SK-N-SH (cell line): ENCODE measurements around the gene LIX1. TPM values are rescaled to one million over a fixed set of nuclear protein-coding genes. Genes with fewer than 3 reads are reported as not detected.

Source experiments
- CTCF ChIA-PET: fragments of 300-600, 350-600 bp; formaldehyde crosslinking; extraction: SDS; loops from one replicate; lab custom pipeline; 2021; lab: Yijun Ruan, JAX
- POLR2A ChIA-PET: fragments of 350-600 bp; sonication (Branson Sonifier 250); formaldehyde crosslinking; extraction: SDS; loops from one replicate; lab custom pipeline; 2020; ENCODE audit warnings: antibody characterized with exemption, inconsistent platforms; lab: Yijun Ruan, JAX
- DNase-seq: peaks from one replicate; pipeline ENCODE4 v3.0.0; 2012
- H2AFZ ChIP-seq: fragments of 200-600 bp; sonication (generic); 2 replicates; pipeline ENCODE4 v1.8.1; 2016; ENCODE audit warnings: antibody characterized with exemption, mild to moderate bottlenecking, low read depth
- H3F3A ChIP-seq: fragments of 200-600 bp; sonication (generic); replicated peaks from 2 replicates; pipeline ENCODE3; 2016; ENCODE audit warnings: antibody characterized with exemption, mild to moderate bottlenecking; ENCODE audit not compliant: insufficient read depth
- H3K27ac ChIP-seq, 2 experiments: fragments of 200-500 bp in 1 of 2; fragments of 200-600 bp in 1 of 2; sonication (Bioruptor generic) in 1 of 2; sonication (generic), shearing (Covaris generic) in 1 of 2; 2 replicates each; pipeline versions ENCODE4 v1.5.1 to v1.6.1; 2014 to 2016; ENCODE audit warnings: low read depth in 2 of 2, inconsistent platforms in 1 of 2, low read length in 1 of 2, mild to moderate bottlenecking in 1 of 2, mixed read lengths in 1 of 2
- H3K27me3 ChIP-seq: fragments of 200-600 bp; sonication (generic), shearing (Covaris generic); 2 replicates; pipeline ENCODE4 v1.6.1; 2016; ENCODE audit warnings: mixed run types; ENCODE audit not compliant: insufficient read depth
- H3K36me3 ChIP-seq, 2 experiments: fragments of 200-500 bp in 1 of 2; fragments of 200-600 bp in 1 of 2; sonication (Bioruptor generic) in 1 of 2; sonication (generic) in 1 of 2; replicated peaks in 1 of 2; 2 replicates each; pipeline versions ENCODE3 to v1.5.1; 2014 to 2016; ENCODE audit warnings: low read length in 1 of 2, mild to moderate bottlenecking in 1 of 2; ENCODE audit not compliant: insufficient read depth in 2 of 2, control insufficient read depth in 1 of 2
- H3K4me1 ChIP-seq, 2 experiments: fragments of 200-500 bp in 1 of 2; fragments of 200-600 bp in 1 of 2; sonication (Bioruptor generic) in 1 of 2; sonication (generic), shearing (Covaris generic) in 1 of 2; 2 replicates each; pipeline versions ENCODE4 v1.5.1 to v1.6.1; 2014 to 2016; ENCODE audit warnings: low read depth in 1 of 2, low read length in 1 of 2, mixed run types in 1 of 2; ENCODE audit not compliant: insufficient read depth in 2 of 2, control insufficient read depth in 1 of 2
- H3K4me2 ChIP-seq: fragments of 200-600 bp; sonication (generic), shearing (Covaris generic); 2 replicates; pipeline ENCODE4 v1.6.1; 2017; ENCODE audit warnings: mixed run types
- H3K4me3 ChIP-seq, 2 experiments: fragments of 200-500 bp in 1 of 2; fragments of 200-600 bp in 1 of 2; sonication (Bioruptor generic) in 1 of 2; sonication (generic), shearing (Covaris generic) in 1 of 2; 2 replicates each; pipeline versions ENCODE4 v1.5.1 to v1.8.1; 2014 to 2016; ENCODE audit warnings: low read depth in 2 of 2, inconsistent platforms in 1 of 2, low read length in 1 of 2, mild to moderate bottlenecking in 1 of 2, mixed read lengths in 1 of 2, moderate library complexity in 1 of 2
- H3K79me2 ChIP-seq: fragments of 200-600 bp; sonication (generic); 2 replicates; pipeline ENCODE4 v1.8.1; 2017; ENCODE audit warnings: mild to moderate bottlenecking; ENCODE audit not compliant: insufficient read depth
- H3K9ac ChIP-seq: fragments of 200-600 bp; sonication (generic); 2 replicates; pipeline ENCODE4 v1.6.1; 2017; ENCODE audit warnings: mixed run types
- H3K9me2 ChIP-seq: fragments of 200-600 bp; sonication (generic); 2 replicates; pipeline ENCODE4 v1.6.1; 2017; ENCODE audit warnings: mixed run types
- H3K9me3 ChIP-seq: fragments of 200-600 bp; sonication (generic); 2 replicates; pipeline ENCODE4 v1.6.1; 2017; ENCODE audit warnings: mixed run types, mild to moderate bottlenecking, moderate library complexity
- H4K20me1 ChIP-seq: fragments of 200-600 bp; sonication (generic); 2 replicates; pipeline ENCODE4 v1.6.1; 2017; ENCODE audit warnings: mild to moderate bottlenecking, mixed run types; ENCODE audit not compliant: insufficient read depth
- CHD2 ChIP-seq: fragments of 150-350 bp; IDR thresholded peaks from 2 replicates; pipeline ENCODE4 v1.6.1; 2018; ENCODE audit warnings: low read length; ENCODE audit not compliant: partially characterized antibody
- ELF1 ChIP-seq: IDR thresholded peaks from 2 replicates; pipeline ENCODE4 v1.4.0; 2012
- FOSL2 ChIP-seq: IDR thresholded peaks from 2 replicates; pipeline ENCODE4 v1.4.0; 2012; ENCODE audit warnings: low read depth, mild to moderate bottlenecking, moderate library complexity, borderline replicate concordance
- FOXJ3 ChIP-seq: sonication (generic); formaldehyde crosslinking; IDR thresholded peaks from 2 replicates; pipeline ENCODE4 v1.5.1; 2020; ENCODE audit warnings: mild to moderate bottlenecking, missing genetic modification reagents
- JUND ChIP-seq: IDR thresholded peaks from 2 replicates; pipeline ENCODE4 v1.4.0; 2012
- NFIC ChIP-seq: IDR thresholded peaks from 2 replicates; pipeline ENCODE4 v1.4.0; 2012; ENCODE audit warnings: borderline replicate concordance
- NRF1 ChIP-seq: IDR thresholded peaks from 2 replicates; pipeline ENCODE4 v1.6.1; 2012; ENCODE audit warnings: low read depth, mild to moderate bottlenecking, low read length
- POLR2AphosphoS5 ChIP-seq: IDR thresholded peaks from 2 replicates; pipeline ENCODE4 v1.6.1; 2012; ENCODE audit warnings: low read depth, low read length
- RAD21 ChIP-seq: IDR thresholded peaks from 2 replicates; pipeline ENCODE4 v1.6.1; 2012; ENCODE audit warnings: mild to moderate bottlenecking, low read length
- RFX5 ChIP-seq: IDR thresholded peaks from 2 replicates; pipeline ENCODE4 v1.6.1; 2012; ENCODE audit warnings: mild to moderate bottlenecking, improper control_type of control experiment, low read length
- TEAD4 ChIP-seq: IDR thresholded peaks from 2 replicates; pipeline ENCODE4 v1.4.0; 2012; ENCODE audit warnings: mild to moderate bottlenecking, borderline replicate concordance; ENCODE audit not compliant: insufficient read depth
- WGBS: methylation state at CpG from one replicate; pipeline ENCODE4 v1.1.6; 2017; ENCODE audit warnings: low lambda C conversion rate; 5-methylcytosine and 5-hydroxymethylcytosine counted together
- polyA plus RNA-seq, 3 experiments: library from polyadenylated mRNA; depleted of rRNA; stranded (reverse); fragments of >200 nt; gene quantifications; 2 replicates each; pipeline ENCODE4 v1.2.3, GENCODE V29; 2012
- TF ChIP-seq, protein P1 (sequence below): IDR thresholded peaks from 2 replicates; pipeline ENCODE4 v1.4.0; 2012; ENCODE audit warnings: low read depth
- TF ChIP-seq, protein P2 (sequence below): fragments of 150-350 bp; IDR thresholded peaks from 2 replicates; pipeline ENCODE4 v1.6.1; 2016; ENCODE audit warnings: mild to moderate bottlenecking, low read depth, low read length

Gene LIX1
- polyA plus RNA-seq, 1 of the 3 experiments (the other 2 are of a cell fraction): not detected

DNA sequence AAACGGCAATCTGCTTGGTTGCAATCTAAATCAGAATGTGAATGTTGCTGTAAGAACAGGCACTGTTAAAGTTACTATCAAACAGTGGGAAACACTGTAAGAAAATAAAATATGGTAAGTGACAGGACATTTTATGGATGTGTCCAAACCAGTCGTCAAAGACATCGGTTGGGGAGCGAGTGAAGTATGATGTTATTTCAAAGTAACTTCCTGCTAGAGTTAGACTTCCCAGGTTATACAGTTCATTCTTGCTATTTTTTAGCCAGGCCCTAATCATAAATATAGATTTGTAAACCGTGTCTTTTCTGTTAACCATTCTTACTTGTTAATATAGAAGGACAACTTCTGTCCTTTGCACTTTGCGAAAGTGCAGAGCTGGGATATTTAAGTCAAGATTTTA, 30.2 kb downstream of the LIX1 start:
- Histone ChIP-seq H2AFZ (no peak overlapping the region), H4K20me1 (no peaks in the 10 kb centered on the region), H3K27me3 (no peaks in the 10 kb centered on the region), H3K4me3 (no peak overlapping the region), H3K4me1 (peaks cover 0 to 5% of the 10 kb centered on the region in 2 experiments; a peak in 1 of 4 replicates), H3K9me3 (no peaks in the 10 kb centered on the region), H3F3A (no peaks in the 10 kb centered on the region)
- 84% methylated on average over 6 of the region's 6 CpGs for WGBS
- no peak for DNase-seq
- TF ChIP-seq JUND: no peak
- TF ChIP-seq TEAD4: no peak
- no peak for TF ChIP-seq FOSL2
- TF ChIP-seq RAD21: no peak
- TF ChIP-seq NFIC: no peak
- TF ChIP-seq POLR2AphosphoS5: no peak
- TF ChIP-seq FOXJ3 (CRISPR knock-in tag): no peak
- TF ChIP-seq ELF1: no peak
- TF ChIP-seq NRF1: no peak
- TF ChIP-seq RFX5: no peak
- TF ChIP-seq, protein P1, sequence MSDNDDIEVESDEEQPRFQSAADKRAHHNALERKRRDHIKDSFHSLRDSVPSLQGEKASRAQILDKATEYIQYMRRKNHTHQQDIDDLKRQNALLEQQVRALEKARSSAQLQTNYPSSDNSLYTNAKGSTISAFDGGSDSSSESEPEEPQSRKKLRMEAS: no peak
- TF ChIP-seq, protein P2, sequence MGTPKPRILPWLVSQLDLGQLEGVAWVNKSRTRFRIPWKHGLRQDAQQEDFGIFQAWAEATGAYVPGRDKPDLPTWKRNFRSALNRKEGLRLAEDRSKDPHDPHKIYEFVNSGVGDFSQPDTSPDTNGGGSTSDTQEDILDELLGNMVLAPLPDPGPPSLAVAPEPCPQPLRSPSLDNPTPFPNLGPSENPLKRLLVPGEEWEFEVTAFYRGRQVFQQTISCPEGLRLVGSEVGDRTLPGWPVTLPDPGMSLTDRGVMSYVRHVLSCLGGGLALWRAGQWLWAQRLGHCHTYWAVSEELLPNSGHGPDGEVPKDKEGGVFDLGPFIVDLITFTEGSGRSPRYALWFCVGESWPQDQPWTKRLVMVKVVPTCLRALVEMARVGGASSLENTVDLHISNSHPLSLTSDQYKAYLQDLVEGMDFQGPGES: no peak
- TF ChIP-seq, all 33 proteins: peak for 0
- no peaks in the 10 kb centered on the region for H3K36me3 ChIP-seq
- no peak overlapping the region for H3K9ac ChIP-seq
- POLR2A ChIA-PET: no interaction called here
- no peaks in the 10 kb centered on the region for H3K9me2 ChIP-seq
- CTCF ChIA-PET: interaction anchor here (1.2 kb wide), 1 partner anchor 51 kb away, joined by 3 read pairs; no protein-coding TSS in a partner anchor
- no peak overlapping the region for H3K27ac ChIP-seq
- no peaks in the 10 kb centered on the region for H3K79me2 ChIP-seq
- H3K4me2 ChIP-seq: no peak overlapping the region

DNA sequence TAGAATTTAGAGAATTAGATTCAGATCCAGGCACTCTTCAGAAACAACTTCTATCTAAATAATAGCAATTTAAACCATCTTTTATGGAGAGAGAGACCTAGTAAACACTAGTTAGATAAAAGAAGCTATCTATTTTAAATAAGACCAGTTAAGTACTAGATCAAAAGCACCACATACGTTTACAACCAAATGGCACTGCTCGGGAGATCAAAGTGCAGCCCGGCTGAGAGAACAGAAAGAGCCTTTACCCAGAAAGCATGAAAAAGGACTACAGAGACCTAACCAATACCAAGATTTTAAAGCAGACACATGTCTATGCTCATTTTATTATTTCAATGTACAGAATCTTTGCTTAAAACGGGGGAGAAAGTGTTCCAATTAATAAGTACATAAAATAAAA, 30.8 kb downstream of the LIX1 start:
- Histone ChIP-seq H3K9ac (no peak overlapping the region), H4K20me1 (no peaks in the 10 kb centered on the region), H3K36me3 (no peaks in the 10 kb centered on the region), H3F3A (no peaks in the 10 kb centered on the region), H2AFZ (no peak overlapping the region), H3K27me3 (no peaks in the 10 kb centered on the region), H3K4me3 (no peak overlapping the region), H3K9me3 (no peaks in the 10 kb centered on the region), H3K4me1 (peaks cover 0 to 5% of the 10 kb centered on the region in 2 experiments; a peak in 1 of 4 replicates), H3K9me2 (no peaks in the 10 kb centered on the region), H3K27ac (no peak overlapping the region), H3K4me2 (no peak overlapping the region), H3K79me2 (no peaks in the 10 kb centered on the region)
- POLR2A ChIA-PET: no interaction called here
- no peak for TF ChIP-seq CHD2
- DNase-seq: no peak
- CTCF ChIA-PET: interaction anchor here (0.7 to 1.3 kb wide), 3 partner anchors 21 to 243 kb away, joined by 3 read pairs; no protein-coding TSS in a partner anchor
- WGBS: 66% methylated on average over 4 of the region's 4 CpGs
